GM23338 (cell line): ENCODE data around the gene ADORA2A. TPM values are rescaled to one million over a fixed set of nuclear protein-coding genes. Genes with fewer than 3 reads are reported as not detected.

Experiments
- ATAC-seq: fragments of 200-7000 bp; cut with Tn5 transposase; 3 replicates; pipeline ENCODE4 v1.9.1; 2020
- DNase-seq: peaks from one replicate; pipeline ENCODE4 v3.0.0-alpha.2; 2015; ENCODE audit warnings: low spot score
- H2AFZ ChIP-seq: fragments of 200-600 bp; sonication (generic); 2 replicates; pipeline ENCODE4 v1.8.0; 2016; ENCODE audit warnings: antibody characterized with exemption, mild to moderate bottlenecking, moderate library complexity
- H3F3A ChIP-seq: fragments of 200-600 bp; sonication (generic); replicated peaks from 2 replicates; pipeline ENCODE4 v1.8.0; 2017; ENCODE audit warnings: antibody characterized with exemption, mixed run types, low read depth
- H3K27ac ChIP-seq: fragments of 200-600 bp; sonication (generic); 2 replicates; pipeline ENCODE4 v1.6.1; 2016; ENCODE audit warnings: low read depth
- H3K27me3 ChIP-seq: fragments of 200-600 bp; sonication (generic); 2 replicates; pipeline ENCODE4 v1.8.0; 2016; ENCODE audit warnings: mild to moderate bottlenecking, mixed run types, moderate library complexity; ENCODE audit not compliant: insufficient read depth
- H3K36me3 ChIP-seq: fragments of 200-600 bp; sonication (generic); 2 replicates; pipeline ENCODE4 v1.8.0; 2016; ENCODE audit warnings: mild to moderate bottlenecking; ENCODE audit not compliant: insufficient read depth
- H3K4me1 ChIP-seq: fragments of 200-600 bp; sonication (generic); 2 replicates; pipeline ENCODE4 v1.8.0; 2016; ENCODE audit warnings: mild to moderate bottlenecking, moderate library complexity; ENCODE audit not compliant: insufficient read depth
- H3K4me2 ChIP-seq: fragments of 200-600 bp; sonication (generic); 2 replicates; pipeline ENCODE4 v1.7.1; 2017; ENCODE audit warnings: mixed run types
- H3K4me3 ChIP-seq: fragments of 200-600 bp; sonication (generic); 2 replicates; pipeline ENCODE4 v1.6.1; 2016; ENCODE audit warnings: mixed run types
- H3K79me2 ChIP-seq: fragments of 200-600 bp; sonication (generic); replicated peaks from 2 replicates; pipeline ENCODE4 v1.8.0; 2017; ENCODE audit warnings: mild to moderate bottlenecking; ENCODE audit not compliant: insufficient read depth
- H3K9me2 ChIP-seq: fragments of 200-600 bp; sonication (generic); 2 replicates; pipeline ENCODE4 v1.8.0; 2017; ENCODE audit not compliant: insufficient read depth
- H4K20me1 ChIP-seq: fragments of 200-600 bp; sonication (generic); replicated peaks from 2 replicates; pipeline ENCODE4 v1.8.0; 2017; ENCODE audit warnings: mild to moderate bottlenecking; ENCODE audit not compliant: insufficient read depth
- H3K27ac Mint-ChIP-seq: 2 replicates; pipeline ENCODE4 v1.8.0; 2020; ENCODE audit warnings: inconsistent platforms, mild to moderate bottlenecking, moderate library complexity, mixed read lengths
- H3K27me3 Mint-ChIP-seq: 3 replicates; pipeline ENCODE4 v1.8.0; 2022; ENCODE audit warnings: low read depth, mild to moderate bottlenecking, moderate library complexity, mixed read lengths, inconsistent platforms; ENCODE audit not compliant: insufficient read depth, poor library complexity
- H3K36me3 Mint-ChIP-seq: 3 replicates; pipeline ENCODE4 v1.8.0; 2021; ENCODE audit warnings: low read depth, mild to moderate bottlenecking, inconsistent platforms, moderate library complexity, mixed read lengths
- H3K4me1 Mint-ChIP-seq: 3 replicates; pipeline ENCODE4 v1.8.0; 2020; ENCODE audit warnings: mild to moderate bottlenecking, inconsistent platforms, mixed read lengths
- H3K4me3 Mint-ChIP-seq: 3 replicates; pipeline ENCODE4 v1.8.0; 2021; ENCODE audit warnings: moderate library complexity, mild to moderate bottlenecking, inconsistent platforms, mixed read lengths
- H3K9me3 Mint-ChIP-seq: 3 replicates; pipeline ENCODE4 v1.8.0; 2020; ENCODE audit warnings: moderate library complexity, mild to moderate bottlenecking, inconsistent platforms, mixed read lengths
- CREB1 ChIP-seq: fragments of 250-450 bp; sonication (Bioruptor Pico); IDR thresholded peaks from 2 replicates; pipeline ENCODE4 v1.5.0; 2020; ENCODE audit warnings: low read depth, mild to moderate bottlenecking, moderate library complexity
- CTCF ChIP-seq, 2 experiments: fragments of 200-600 bp in 1 of 2; sonication (generic) in 1 of 2; conservative IDR thresholded peaks; 2 replicates each; pipeline versions ENCODE4 v1.5.1 to v1.6.1; 2016 to 2017; ENCODE audit warnings: antibody characterized with exemption in 2 of 2, low read depth in 2 of 2, mild to moderate bottlenecking in 2 of 2, moderate library complexity in 1 of 2
- ETS1 ChIP-seq: IDR thresholded peaks from 2 replicates; pipeline ENCODE4 v1.6.1; 2016; ENCODE audit warnings: antibody characterized with exemption
- EZH2 ChIP-seq: fragments of 200-600 bp; sonication (generic); IDR thresholded peaks from one replicate; pipeline ENCODE4 v1.8.0; 2017; ENCODE audit warnings: antibody characterized with exemption, mild to moderate bottlenecking, low read depth; ENCODE audit not compliant: unreplicated experiment
- JUNB ChIP-seq: IDR thresholded peaks from one replicate; pipeline ENCODE4 v1.6.1; 2016; ENCODE audit warnings: antibody characterized with exemption; ENCODE audit not compliant: unreplicated experiment
- NANOG ChIP-seq: IDR thresholded peaks from 2 replicates; pipeline ENCODE4 v1.6.1; 2016; ENCODE audit warnings: antibody characterized with exemption, borderline replicate concordance
- POLR2AphosphoS5 ChIP-seq: IDR thresholded peaks from 2 replicates; pipeline ENCODE4 v1.6.1; 2016; ENCODE audit warnings: antibody characterized with exemption, low read depth
- REST ChIP-seq: IDR thresholded peaks from one replicate; pipeline ENCODE4 v1.6.1; 2018; ENCODE audit warnings: antibody characterized with exemption; ENCODE audit not compliant: unreplicated experiment
- STAT1 ChIP-seq: IDR thresholded peaks from one replicate; pipeline ENCODE4 v1.6.1; 2016; ENCODE audit warnings: antibody characterized with exemption; ENCODE audit not compliant: unreplicated experiment
- ZNF114 ChIP-seq: fragments of 250-450 bp; sonication (Bioruptor Pico); IDR thresholded peaks from 2 replicates; pipeline ENCODE4 v1.5.0; 2020; ENCODE audit warnings: mild to moderate bottlenecking, moderate library complexity
- polyA plus RNA-seq: library from polyadenylated mRNA; unstranded; fragments of >200 nt; fragmentation: Nextera tagmentation; extraction: Ambion mirVana; gene quantifications from 2 replicates; pipeline ENCODE4 v1.2.1, GENCODE V29; 2016
- total RNA-seq: library from RNA; depleted of rRNA; stranded (reverse); fragments of >200 nt; shearing (Covaris generic); gene quantifications from 2 replicates; pipeline ENCODE4 v1.2.3, GENCODE V29; 2014

ADORA2A gene
- total and polyA plus RNA-seq, 2 experiments from 2014 or later, result 4.1 to 13.5 TPM

- Mint-ChIP-seq H3K27ac (no peak overlapping the region), H3K4me1 (no peaks in the 10 kb centered on the region), H3K9me3 (no peaks in the 10 kb centered on the region), H3K36me3 (no peaks in the 10 kb centered on the region; the same call in 1 of the 3 replicates), H3K27me3 (peaks cover 8% of the 10 kb centered on the region), H3K4me3 (no peak overlapping the region)
- Histone ChIP-seq H3K4me2 (no peak overlapping the region), H2AFZ (no peak overlapping the region), H3K79me2 (no peaks in the 10 kb centered on the region), H4K20me1 (no peaks in the 10 kb centered on the region; the same call in 1 of the 2 replicates), H3K36me3 (no peaks in the 10 kb centered on the region), H3F3A (no peaks in the 10 kb centered on the region), H3K4me3 (no peak overlapping the region), H3K4me1 (no peaks in the 10 kb centered on the region), H3K27me3 (no peaks in the 10 kb centered on the region), H3K9me2 (no peaks in the 10 kb centered on the region), H3K27ac (no peak overlapping the region)
- ATAC-seq (no peak), DNase-seq (no peak)
- TF ChIP-seq CTCF (conservative IDR thresholded peaks at IDR 0.05; ENCODE audit: low read depth in 2 of 2) (peak; percentile 18 to 40; a peak in 2 of 4 replicates), NANOG (no peak)
These were observed 10.4 kb downstream of the ADORA2A start for GRCh38 chr22:24437741-24438328.

- no peaks in the 10 kb centered on the region for H4K20me1 ChIP-seq
- no peaks in the 10 kb centered on the region for H3K27me3 ChIP-seq
- H3K27ac ChIP-seq, result no peak overlapping the region
- no peaks in the 10 kb centered on the region for H3K36me3 ChIP-seq
- peaks cover 4% of the 10 kb centered on the region for H3K27me3 Mint-ChIP-seq
- H3K4me1 Mint-ChIP-seq, result peaks cover 3% of the 10 kb centered on the region; the same call in 2 of the 3 replicates
- no peaks in the 10 kb centered on the region; the same call in 1 of the 3 replicates for H3K36me3 Mint-ChIP-seq
- H3K9me3 Mint-ChIP-seq, result no peaks in the 10 kb centered on the region
- DNase-seq, result no peak
- H3K4me3 ChIP-seq, result no peak overlapping the region
- H3K4me3 Mint-ChIP-seq, result no peak overlapping the region
- no peaks in the 10 kb centered on the region for H3K9me2 ChIP-seq
- H3F3A ChIP-seq, result no peaks in the 10 kb centered on the region
- ATAC-seq, result no peak
- H3K27ac Mint-ChIP-seq, result no peak overlapping the region
- H3K4me2 ChIP-seq, result no peak overlapping the region
- no peak overlapping the region for H2AFZ ChIP-seq
- no peaks in the 10 kb centered on the region; the same call in 1 of the 2 replicates for H3K4me1 ChIP-seq
- H3K79me2 ChIP-seq, result no peaks in the 10 kb centered on the region
- no peak for TF ChIP-seq ZNF114 (CRISPR knock-in tag)
- no peak for TF ChIP-seq JUNB
- TF ChIP-seq EZH2, result no peak
- no peak for TF ChIP-seq REST
- TF ChIP-seq CTCF (conservative IDR thresholded peaks at IDR 0.05; ENCODE audit: low read depth in 2 of 2), result no peak
- TF ChIP-seq POLR2AphosphoS5, result no peak
- TF ChIP-seq STAT1, result no peak
- no peak for TF ChIP-seq CREB1
- TF ChIP-seq ETS1, result no peak
These were observed 12.9 kb downstream of the ADORA2A start for GRCh38 chr22:24440270-24440717.
